ENCODE results near the gene KLK11.

Gene KLK11

GRCh38 chr19:51029718-51030117 is 3.3 kb upstream of the KLK11 start:
- no peak overlapping the region for H3K9ac ChIP-seq (ENCODE audit: low read depth, low read length, poor library complexity, severe bottlenecking)
- H3K36me3 ChIP-seq (ENCODE audit: insufficient read depth, low read length), result no peaks in the 10 kb centered on the region
- no peak overlapping the region for H2AFZ ChIP-seq (ENCODE audit: low read length)
- H3K4me1 ChIP-seq (ENCODE audit: insufficient read depth, low read length, poor library complexity, severe bottlenecking), result no peaks in the 10 kb centered on the region
- no peaks in the 10 kb centered on the region for H3K79me2 ChIP-seq (ENCODE audit: insufficient read depth, low read length)
- H3K9me2 ChIP-seq (replicated peaks; ENCODE audit: low read depth, low read length), result no peaks in the 10 kb centered on the region
- no peak overlapping the region for H3K4me3 ChIP-seq (ENCODE audit: low read length, poor library complexity, severe bottlenecking)
- H3K9me3 ChIP-seq (ENCODE audit: insufficient read depth, low read depth, low read length), result no peaks in the 10 kb centered on the region; the same call in 1 of the 2 replicates
- H3K27me3 ChIP-seq (ENCODE audit: insufficient read depth, low read length, poor library complexity, severe bottlenecking), result no peaks in the 10 kb centered on the region
- TF ChIP-seq CTCF (conservative IDR thresholded peaks at IDR 0.05; ENCODE audit: low read length), result no peak
- TF ChIP-seq EZH2phosphoT487 (IDR thresholded peaks at IDR 0.05; ENCODE audit: borderline replicate concordance), result no peak
- no peaks in the 10 kb centered on the region for H4K20me1 ChIP-seq (ENCODE audit: insufficient read depth, low read length, poor library complexity, severe bottlenecking)
- H3F3A ChIP-seq (ENCODE audit: low read depth), result no peaks in the 10 kb centered on the region
- no peak overlapping the region for H3K4me2 ChIP-seq (ENCODE audit: low read depth, low read length, poor library complexity, severe bottlenecking)

- H3K36me3 ChIP-seq (ENCODE audit: insufficient read depth, low read length), result no peaks in the 10 kb centered on the region
- no peak overlapping the region for H2AFZ ChIP-seq (ENCODE audit: low read length)
- no peaks in the 10 kb centered on the region for H3K9me2 ChIP-seq (replicated peaks; ENCODE audit: low read depth, low read length)
- H3K9ac ChIP-seq (ENCODE audit: low read depth, low read length, poor library complexity, severe bottlenecking), result no peak overlapping the region
- no peaks in the 10 kb centered on the region for H3K79me2 ChIP-seq (ENCODE audit: insufficient read depth, low read length)
- no peak overlapping the region for H3K4me3 ChIP-seq (ENCODE audit: low read length, poor library complexity, severe bottlenecking)
- no peaks in the 10 kb centered on the region; the same call in 1 of the 2 replicates for H3K9me3 ChIP-seq (ENCODE audit: insufficient read depth, low read depth, low read length)
- no peaks in the 10 kb centered on the region for H3F3A ChIP-seq (ENCODE audit: low read depth)
- no peaks in the 10 kb centered on the region for H3K4me1 ChIP-seq (ENCODE audit: insufficient read depth, low read length, poor library complexity, severe bottlenecking)
- H3K4me2 ChIP-seq (ENCODE audit: low read depth, low read length, poor library complexity, severe bottlenecking), result no peak overlapping the region
- H3K27me3 ChIP-seq (ENCODE audit: insufficient read depth, low read length, poor library complexity, severe bottlenecking), result no peaks in the 10 kb centered on the region
- H4K20me1 ChIP-seq (ENCODE audit: insufficient read depth, low read length, poor library complexity, severe bottlenecking), result no peaks in the 10 kb centered on the region
- no peak for TF ChIP-seq EZH2phosphoT487 (IDR thresholded peaks at IDR 0.05; ENCODE audit: borderline replicate concordance)
- no peak for TF ChIP-seq CTCF (conservative IDR thresholded peaks at IDR 0.05; ENCODE audit: low read length)
Measured at GRCh38 chr19:51027873-51028272, 1.5 kb upstream of the KLK11 start.

- no peaks in the 10 kb centered on the region for H4K20me1 ChIP-seq (ENCODE audit: insufficient read depth, low read length, poor library complexity, severe bottlenecking)
- H2AFZ ChIP-seq (ENCODE audit: low read length), result no peak overlapping the region
- no peaks in the 10 kb centered on the region for H3K4me1 ChIP-seq (ENCODE audit: insufficient read depth, low read length, poor library complexity, severe bottlenecking)
- no peaks in the 10 kb centered on the region for H3K9me2 ChIP-seq (replicated peaks; ENCODE audit: low read depth, low read length)
- no peaks in the 10 kb centered on the region for H3K79me2 ChIP-seq (ENCODE audit: insufficient read depth, low read length)
- no peaks in the 10 kb centered on the region for H3K36me3 ChIP-seq (ENCODE audit: insufficient read depth, low read length)
- no peaks in the 10 kb centered on the region; the same call in 1 of the 2 replicates for H3K9me3 ChIP-seq (ENCODE audit: insufficient read depth, low read depth, low read length)
- no peak overlapping the region for H3K4me3 ChIP-seq (ENCODE audit: low read length, poor library complexity, severe bottlenecking)
- H3K27me3 ChIP-seq (ENCODE audit: insufficient read depth, low read length, poor library complexity, severe bottlenecking), result no peaks in the 10 kb centered on the region
- no peak overlapping the region for H3K4me2 ChIP-seq (ENCODE audit: low read depth, low read length, poor library complexity, severe bottlenecking)
- H3K9ac ChIP-seq (ENCODE audit: low read depth, low read length, poor library complexity, severe bottlenecking), result no peak overlapping the region
- TF ChIP-seq CTCF (conservative IDR thresholded peaks at IDR 0.05; ENCODE audit: low read length), result no peak
- TF ChIP-seq EZH2phosphoT487 (IDR thresholded peaks at IDR 0.05; ENCODE audit: borderline replicate concordance), result no peak
- H3F3A ChIP-seq (ENCODE audit: low read depth), result no peaks in the 10 kb centered on the region
Measured at GRCh38 chr19:51027126-51027806, 850 bp upstream of the KLK11 start.

Measured in Loucy (cell line).